ENCODE data around the gene YPEL5. TPM values are rescaled to one million over a fixed set of nuclear protein-coding genes. Genes with fewer than 3 reads are reported as not detected.

The YPEL5 gene
- total RNA-seq, 1 donor from 2014 or later, result 67.8 TPM

GRCh38 chr2:30193104-30193681 lies 46.4 kb downstream of the YPEL5 start:
- no peak for DNase-seq (ENCODE audit: low spot score)
- intact Hi-C loops (cut with DNase I), result no loop called here

- no peak for DNase-seq (ENCODE audit: low spot score)
- intact Hi-C loops (cut with DNase I), result no loop called here
Observed at GRCh38 chr2:30194421-30194820, 47.6 kb downstream of the YPEL5 start.

DNA sequence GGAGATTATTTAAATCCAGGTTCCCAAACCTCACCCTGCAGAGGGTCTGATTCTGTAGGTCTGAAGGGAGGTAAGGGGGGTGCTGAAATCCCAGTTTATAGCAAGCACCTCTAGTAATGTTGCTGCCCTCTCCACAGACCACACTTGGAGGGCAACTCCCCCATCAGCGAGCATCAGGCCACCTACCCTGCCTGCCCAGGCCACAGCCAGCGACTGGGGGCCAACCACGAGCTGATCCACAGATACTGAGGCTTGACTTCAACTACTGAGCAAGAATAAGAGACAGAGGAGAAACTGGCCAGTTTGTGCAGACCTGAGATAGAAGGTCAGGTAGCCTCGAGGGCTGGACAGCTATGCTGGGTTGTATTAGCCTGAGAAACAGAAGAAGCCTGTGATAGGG lies 48.2 kb downstream of the YPEL5 start:
- intact Hi-C loops (cut with DNase I), result no loop called here
- no peak for DNase-seq (ENCODE audit: low spot score)

- no peak for DNase-seq (ENCODE audit: low spot score)
- intact Hi-C loops (cut with DNase I), result no loop called here
Observed at GRCh38 chr2:30197570-30198192, 50.9 kb downstream of the YPEL5 start.

GRCh38 chr2:30201990-30202389 lies 55.2 kb downstream of the YPEL5 start:
- intact Hi-C loops (cut with DNase I), result loop anchor here (10.0 kb wide), 1 partner anchor 973 kb away; no protein-coding TSS in a partner anchor
- no peak for DNase-seq (ENCODE audit: low spot score)

- intact Hi-C loops (cut with DNase I), result loop anchor here (10.0 kb wide), 1 partner anchor 972 kb away; no protein-coding TSS in a partner anchor
- DNase-seq (ENCODE audit: low spot score), result no peak
Observed at GRCh38 chr2:30203156-30203555, 56.3 kb downstream of the YPEL5 start.

- no peak for DNase-seq (ENCODE audit: low spot score)
- intact Hi-C loops (cut with DNase I), result loop anchor here (10.0 kb wide), 1 partner anchor 971 kb away; no protein-coding TSS in a partner anchor
Observed at GRCh38 chr2:30204281-30204680, 57.5 kb downstream of the YPEL5 start.

- intact Hi-C loops (cut with DNase I), result loop anchor here (5.0 to 10.0 kb wide), 4 partner anchors 38 to 969 kb away; no protein-coding TSS in a partner anchor
- no peak for DNase-seq (ENCODE audit: low spot score)
Observed at GRCh38 chr2:30205456-30205855, 58.6 kb downstream of the YPEL5 start.

GRCh38 chr2:30206461-30207430 lies 59.9 kb downstream of the YPEL5 start:
- no peak for DNase-seq (ENCODE audit: low spot score)
- intact Hi-C loops (cut with DNase I), result loop anchor here (5.0 to 10.0 kb wide), 4 partner anchors 39 to 968 kb away; no protein-coding TSS in a partner anchor

DNA sequence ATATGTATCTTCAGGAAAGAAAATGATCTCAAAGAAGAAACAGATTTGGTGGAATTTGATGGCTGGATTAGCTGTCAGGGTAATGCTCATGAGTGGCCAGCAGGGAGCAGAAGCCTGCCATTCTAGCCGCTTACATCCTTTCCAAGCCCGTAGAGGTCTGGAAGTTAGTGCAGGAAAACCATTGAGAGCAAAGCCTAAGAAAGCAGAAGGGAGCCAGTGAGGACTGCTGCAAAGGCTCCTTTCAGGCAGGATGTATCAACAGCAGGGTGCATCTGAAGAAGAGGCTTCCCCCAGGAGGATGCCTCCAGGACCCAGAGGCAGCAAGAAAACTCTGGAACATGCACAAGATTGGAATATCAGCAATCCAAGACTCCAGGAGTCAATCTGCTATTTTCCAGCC lies 61.6 kb downstream of the YPEL5 start:
- DNase-seq (ENCODE audit: low spot score), result no peak
- intact Hi-C loops (cut with DNase I), result loop anchor here (5.0 to 10.0 kb wide), 4 partner anchors 41 to 966 kb away; no protein-coding TSS in a partner anchor

DNA sequence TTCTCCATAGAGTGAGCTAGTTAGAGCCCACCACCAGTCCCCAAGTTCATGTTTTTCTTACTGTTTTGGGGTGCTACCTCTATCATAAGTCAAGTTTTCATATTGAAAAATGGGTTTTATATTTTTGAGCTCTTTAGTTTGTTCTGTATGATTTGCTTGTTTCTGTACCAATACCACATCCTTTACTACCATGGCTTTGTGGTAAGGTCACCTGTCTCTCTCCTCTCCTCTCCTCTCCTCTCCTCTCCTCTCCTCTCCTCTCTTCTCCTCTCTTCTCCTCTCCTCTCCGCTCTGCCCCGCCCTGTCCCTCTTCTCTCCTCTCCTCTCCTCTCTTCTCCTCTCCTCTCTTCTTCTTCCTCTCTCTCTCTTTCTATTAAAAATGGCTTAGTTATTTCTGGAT lies 62.4 kb downstream of the YPEL5 start:
- intact Hi-C loops (cut with DNase I), result loop anchor here (1.0 to 10.0 kb wide), 5 partner anchors 42 to 966 kb away; no protein-coding TSS in a partner anchor

More for the DNA sequence above, 62.4 kb downstream of the YPEL5 start:
- DNase-seq (ENCODE audit: low spot score), result no peak

Other genes with a start within 250 kb of the YPEL5 start
- gene ALK, start 225.4 kb upstream of the YPEL5 start, total RNA-seq, result not detected
- 208 TPM for gene LBH, start 84.5 kb downstream of the YPEL5 start, total RNA-seq

All from cardiac septum (tissue), 1 donor.